ENCODE data around the gene RTP2.
A peak's percentile ranks its signal among the peaks of the same experiment; 100 is the strongest.

The RTP2 gene

GRCh38 chr3:187737006-187737367, 34.6 kb upstream of the RTP2 start:
- Histone ChIP-seq H3K4me3 (ENCODE audit: low read length) (peak overlapping the region; percentile 90), H3K9ac (ENCODE audit: low read length) (peak overlapping the region; percentile 98), H3K36me3 (ENCODE audit: control insufficient read depth, insufficient read depth, low read length, severe bottlenecking) (peaks cover 27% of the 10 kb centered on the region), H3K4me1 (ENCODE audit: control insufficient read depth, insufficient read depth, low read length) (peaks cover 51% of the 10 kb centered on the region), H3K9me3 (ENCODE audit: control insufficient read depth, low read length) (no peaks in the 10 kb centered on the region), H3K27me3 (replicated peaks; ENCODE audit: control insufficient read depth, insufficient read depth, low read length) (no peaks in the 10 kb centered on the region)
- peak; percentile 28 for DNase-seq (ENCODE audit: low read depth)

GRCh38 chr3:187736418-187736871, 34.1 kb upstream of the RTP2 start:
- Histone ChIP-seq H3K36me3 (ENCODE audit: control insufficient read depth, insufficient read depth, low read length, severe bottlenecking) (peaks cover 33% of the 10 kb centered on the region), H3K9me3 (ENCODE audit: control insufficient read depth, low read length) (no peaks in the 10 kb centered on the region), H3K4me1 (ENCODE audit: control insufficient read depth, insufficient read depth, low read length) (peaks cover 49% of the 10 kb centered on the region), H3K9ac (ENCODE audit: low read length) (peak overlapping the region; percentile 98), H3K27me3 (replicated peaks; ENCODE audit: control insufficient read depth, insufficient read depth, low read length) (no peaks in the 10 kb centered on the region), H3K4me3 (ENCODE audit: low read length) (peak overlapping the region; percentile 90)
- peak; percentile 73 for DNase-seq (ENCODE audit: low read depth)

DNA sequence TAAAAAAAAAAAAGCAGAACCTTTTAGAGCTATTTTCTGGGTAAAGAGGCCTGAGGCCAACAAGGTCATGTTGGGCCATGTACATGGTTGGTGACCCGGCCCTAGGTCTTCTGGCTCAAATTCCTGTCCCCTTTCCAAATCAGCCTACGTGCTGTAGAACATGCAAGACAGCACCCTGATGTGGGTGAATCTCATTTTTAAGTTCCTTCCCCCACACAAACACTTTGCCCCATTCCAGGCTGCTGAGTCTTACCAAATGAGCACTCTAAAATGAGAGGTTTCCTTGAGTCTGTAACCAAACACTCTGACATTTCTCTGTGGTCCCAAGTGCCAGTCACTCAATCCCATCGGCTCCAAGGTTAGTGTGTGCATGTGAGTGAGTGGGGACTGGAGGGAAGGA, 33.5 kb upstream of the RTP2 start:
- Histone ChIP-seq H3K36me3 (ENCODE audit: control insufficient read depth, insufficient read depth, low read length, severe bottlenecking) (peaks cover 39% of the 10 kb centered on the region), H3K4me3 (ENCODE audit: low read length) (peak overlapping the region; percentile 90), H3K4me1 (ENCODE audit: control insufficient read depth, insufficient read depth, low read length) (peaks cover 45% of the 10 kb centered on the region), H3K9ac (ENCODE audit: low read length) (peak overlapping the region; percentile 98), H3K9me3 (ENCODE audit: control insufficient read depth, low read length) (no peaks in the 10 kb centered on the region), H3K27me3 (replicated peaks; ENCODE audit: control insufficient read depth, insufficient read depth, low read length) (no peaks in the 10 kb centered on the region)
- peak; percentile 33 for DNase-seq (ENCODE audit: low read depth)

- Histone ChIP-seq H3K27me3 (replicated peaks; ENCODE audit: control insufficient read depth, insufficient read depth, low read length) (no peaks in the 10 kb centered on the region), H3K4me1 (ENCODE audit: control insufficient read depth, insufficient read depth, low read length) (peaks cover 41% of the 10 kb centered on the region), H3K9me3 (ENCODE audit: control insufficient read depth, low read length) (no peaks in the 10 kb centered on the region), H3K9ac (ENCODE audit: low read length) (peak overlapping the region; percentile 98), H3K36me3 (ENCODE audit: control insufficient read depth, insufficient read depth, low read length, severe bottlenecking) (peaks cover 43% of the 10 kb centered on the region), H3K4me3 (ENCODE audit: low read length) (peak overlapping the region; percentile 90)
- DNase-seq (ENCODE audit: low read depth), result no peak
Observed at GRCh38 chr3:187735383-187735782, 33.0 kb upstream of the RTP2 start.

DNA sequence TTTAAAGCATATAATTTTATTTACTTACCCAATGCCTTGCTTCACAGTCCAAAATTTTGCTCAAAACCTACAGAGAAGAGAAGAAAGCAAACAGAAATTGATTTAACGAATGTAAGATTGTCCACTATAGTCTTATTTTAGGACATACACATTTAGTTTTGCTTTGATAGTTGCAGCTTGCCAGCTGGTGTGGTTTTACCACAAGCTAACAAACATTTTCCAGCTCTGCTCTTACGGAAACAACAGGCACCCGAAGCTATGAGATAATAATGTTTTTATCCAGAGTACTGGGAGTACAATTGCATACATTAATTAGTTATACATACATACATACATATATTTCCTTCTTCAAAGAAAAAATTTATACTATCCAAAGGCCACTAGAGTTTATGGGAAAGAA, 32.5 kb upstream of the RTP2 start:
- Histone ChIP-seq H3K9ac (ENCODE audit: low read length) (peak overlapping the region; percentile 98), H3K36me3 (ENCODE audit: control insufficient read depth, insufficient read depth, low read length, severe bottlenecking) (peaks cover 49% of the 10 kb centered on the region), H3K27me3 (replicated peaks; ENCODE audit: control insufficient read depth, insufficient read depth, low read length) (no peaks in the 10 kb centered on the region), H3K9me3 (ENCODE audit: control insufficient read depth, low read length) (no peaks in the 10 kb centered on the region), H3K4me3 (ENCODE audit: low read length) (peak overlapping the region; percentile 90), H3K4me1 (ENCODE audit: control insufficient read depth, insufficient read depth, low read length) (peaks cover 36% of the 10 kb centered on the region)
- no peak for DNase-seq (ENCODE audit: low read depth)

DNA sequence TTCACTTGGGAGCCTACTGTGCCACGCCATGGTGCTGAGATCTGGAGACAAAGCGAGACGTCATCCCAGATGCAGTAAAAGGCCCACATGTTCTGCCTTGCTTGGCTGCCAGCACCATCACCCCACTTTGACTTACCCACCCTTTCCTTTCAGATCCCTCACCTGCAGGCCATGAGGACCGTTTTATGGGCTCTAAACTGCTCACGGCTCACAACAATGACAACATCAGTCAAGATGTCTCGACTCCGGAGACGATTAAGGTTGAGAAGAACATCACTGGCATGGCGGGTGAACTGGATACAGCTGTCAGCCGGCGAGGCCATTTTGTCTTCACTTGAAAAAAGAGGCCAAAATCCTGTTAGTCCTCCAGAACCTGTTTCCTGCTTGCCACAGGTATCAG, 31.0 kb upstream of the RTP2 start:
- no peaks in the 10 kb centered on the region for H3K9me3 ChIP-seq (ENCODE audit: control insufficient read depth, low read length)
- no peak for DNase-seq (ENCODE audit: low read depth)
- H3K9ac ChIP-seq (ENCODE audit: low read length), result no peak overlapping the region
- H3K4me1 ChIP-seq (ENCODE audit: control insufficient read depth, insufficient read depth, low read length), result peaks cover 36% of the 10 kb centered on the region
- no peak overlapping the region for H3K4me3 ChIP-seq (ENCODE audit: low read length)
- H3K27me3 ChIP-seq (replicated peaks; ENCODE audit: control insufficient read depth, insufficient read depth, low read length), result no peaks in the 10 kb centered on the region
- peaks cover 63% of the 10 kb centered on the region for H3K36me3 ChIP-seq (ENCODE audit: control insufficient read depth, insufficient read depth, low read length, severe bottlenecking)

DNA sequence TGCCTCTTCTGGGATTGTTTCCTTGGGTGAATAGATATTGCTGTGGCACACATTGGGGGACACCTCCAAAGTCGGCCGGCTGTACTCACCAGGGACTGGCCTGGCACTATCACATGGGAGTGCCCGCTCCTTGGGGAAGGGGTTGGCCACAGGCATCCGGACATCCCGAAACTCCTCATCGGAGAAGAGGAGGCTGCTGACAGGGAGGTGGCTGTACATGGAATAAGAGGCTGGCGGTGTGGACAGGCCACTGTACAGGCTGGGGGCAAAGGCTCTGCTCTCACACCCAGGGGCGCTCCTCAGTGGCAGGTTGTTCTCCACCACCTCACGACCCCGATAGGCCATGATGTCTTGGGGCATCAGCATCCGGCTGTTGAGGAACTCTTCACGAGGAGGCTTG, 27.2 kb upstream of the RTP2 start:
- peaks cover 99% of the 10 kb centered on the region for H3K36me3 ChIP-seq (ENCODE audit: control insufficient read depth, insufficient read depth, low read length, severe bottlenecking)

DNA sequence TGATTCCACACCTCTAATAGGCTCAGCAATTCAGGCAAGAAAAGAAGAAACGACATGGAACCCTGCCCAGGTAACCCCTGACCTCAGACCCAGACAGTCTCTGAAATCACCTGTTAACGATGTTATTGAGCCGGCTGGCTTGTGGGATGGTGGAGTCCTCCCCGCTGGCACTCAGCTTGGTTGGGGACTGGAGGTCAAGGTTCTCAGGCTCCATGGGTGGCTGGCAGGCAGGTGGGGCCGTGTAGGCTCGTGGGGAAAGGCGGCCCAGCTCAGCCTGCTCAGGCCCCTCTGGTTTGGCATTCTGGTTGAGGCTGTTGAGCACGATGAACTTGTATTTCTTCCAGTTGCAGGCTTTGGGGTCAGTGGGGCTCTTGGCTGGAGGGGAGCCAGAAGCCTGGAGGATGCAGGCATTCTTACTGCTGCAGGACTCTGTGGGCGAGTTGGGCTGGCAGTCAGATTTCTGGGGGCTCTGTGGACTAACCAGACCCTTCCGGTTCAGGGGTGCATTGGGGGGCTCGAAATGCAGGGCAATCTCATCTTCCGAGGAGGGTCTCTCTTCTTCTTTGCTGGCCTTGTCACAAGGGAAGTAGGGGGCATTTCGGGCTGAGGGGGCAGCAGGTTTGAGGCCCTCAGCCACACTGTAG, 26.7 kb upstream of the RTP2 start:
- no peaks in the 10 kb centered on the region for H3K27me3 ChIP-seq (replicated peaks; ENCODE audit: control insufficient read depth, insufficient read depth, low read length)

More for the DNA sequence above, 27.2 kb upstream of the RTP2 start:
- H3K9me3 ChIP-seq (ENCODE audit: control insufficient read depth, low read length), result no peaks in the 10 kb centered on the region
- H3K4me3 ChIP-seq (ENCODE audit: low read length), result no peak overlapping the region
- H3K9ac ChIP-seq (ENCODE audit: low read length), result no peak overlapping the region
- peaks cover 13% of the 10 kb centered on the region for H3K4me1 ChIP-seq (ENCODE audit: control insufficient read depth, insufficient read depth, low read length)
- H3K27me3 ChIP-seq (replicated peaks; ENCODE audit: control insufficient read depth, insufficient read depth, low read length), result no peaks in the 10 kb centered on the region
- DNase-seq (ENCODE audit: low read depth), result no peak

DNA sequence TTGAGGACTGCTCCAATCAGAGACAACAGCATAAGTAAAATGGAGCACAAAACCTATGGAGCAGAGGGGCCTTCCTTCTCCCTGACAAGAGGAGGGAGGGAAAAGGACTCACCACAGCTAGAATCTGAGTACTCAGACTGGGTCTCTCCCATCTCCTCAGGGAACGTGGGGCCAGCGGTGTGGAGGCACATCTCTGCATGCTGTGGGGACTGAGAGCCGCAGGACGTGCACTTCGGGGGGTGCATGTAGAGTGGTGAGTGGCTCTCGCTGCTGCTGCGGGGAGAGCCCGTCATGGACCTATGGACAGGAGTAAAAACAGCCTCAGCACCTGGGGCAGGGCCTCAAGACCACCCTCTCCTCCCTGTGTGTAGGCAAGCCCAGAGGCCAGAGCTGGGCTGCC, 25.9 kb upstream of the RTP2 start:
- H3K9me3 ChIP-seq (ENCODE audit: control insufficient read depth, low read length), result no peaks in the 10 kb centered on the region
- no peaks in the 10 kb centered on the region for H3K27me3 ChIP-seq (replicated peaks; ENCODE audit: control insufficient read depth, insufficient read depth, low read length)
- peaks cover 10% of the 10 kb centered on the region for H3K4me1 ChIP-seq (ENCODE audit: control insufficient read depth, insufficient read depth, low read length)
- H3K4me3 ChIP-seq (ENCODE audit: low read length), result no peak overlapping the region
- H3K36me3 ChIP-seq (ENCODE audit: control insufficient read depth, insufficient read depth, low read length, severe bottlenecking), result peaks cover 100% of the 10 kb centered on the region
- no peak for DNase-seq (ENCODE audit: low read depth)
- no peak overlapping the region for H3K9ac ChIP-seq (ENCODE audit: low read length)

More for the DNA sequence above, 26.7 kb upstream of the RTP2 start:
- no peaks in the 10 kb centered on the region for H3K9me3 ChIP-seq (ENCODE audit: control insufficient read depth, low read length)
- H3K36me3 ChIP-seq (ENCODE audit: control insufficient read depth, insufficient read depth, low read length, severe bottlenecking), result peaks cover 99% of the 10 kb centered on the region
- no peak overlapping the region for H3K4me3 ChIP-seq (ENCODE audit: low read length)
- H3K9ac ChIP-seq (ENCODE audit: low read length), result no peak overlapping the region
- DNase-seq (ENCODE audit: low read depth), result no peak
- H3K4me1 ChIP-seq (ENCODE audit: control insufficient read depth, insufficient read depth, low read length), result peaks cover 10% of the 10 kb centered on the region

DNA sequence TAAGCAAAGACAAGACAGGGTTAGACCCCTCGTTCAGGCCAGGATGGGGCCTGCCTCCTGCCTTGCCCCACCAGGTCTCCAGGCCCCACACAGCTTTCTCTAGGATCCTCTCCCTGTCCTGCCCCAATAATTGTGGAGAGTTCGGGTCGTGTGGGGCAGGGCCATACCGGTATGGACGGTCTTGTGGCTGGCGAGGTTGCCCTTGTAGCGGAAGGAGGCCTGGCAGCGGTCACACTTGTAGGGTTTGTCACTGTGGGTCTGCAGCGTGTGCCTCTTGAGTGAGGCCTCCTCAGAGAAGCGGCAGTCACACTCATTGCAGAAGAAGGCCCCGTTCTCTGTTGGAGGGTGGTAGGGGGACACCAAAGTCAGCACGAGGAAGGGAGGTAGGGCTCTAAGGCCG, 24.2 kb upstream of the RTP2 start:
- no peak overlapping the region for H3K9ac ChIP-seq (ENCODE audit: low read length)
- peaks cover 10% of the 10 kb centered on the region for H3K4me1 ChIP-seq (ENCODE audit: control insufficient read depth, insufficient read depth, low read length)
- H3K36me3 ChIP-seq (ENCODE audit: control insufficient read depth, insufficient read depth, low read length, severe bottlenecking), result peaks cover 99% of the 10 kb centered on the region
- H3K4me3 ChIP-seq (ENCODE audit: low read length), result no peak overlapping the region
- H3K27me3 ChIP-seq (replicated peaks; ENCODE audit: control insufficient read depth, insufficient read depth, low read length), result no peaks in the 10 kb centered on the region
- no peaks in the 10 kb centered on the region for H3K9me3 ChIP-seq (ENCODE audit: control insufficient read depth, low read length)
- DNase-seq (ENCODE audit: low read depth), result no peak

DNA sequence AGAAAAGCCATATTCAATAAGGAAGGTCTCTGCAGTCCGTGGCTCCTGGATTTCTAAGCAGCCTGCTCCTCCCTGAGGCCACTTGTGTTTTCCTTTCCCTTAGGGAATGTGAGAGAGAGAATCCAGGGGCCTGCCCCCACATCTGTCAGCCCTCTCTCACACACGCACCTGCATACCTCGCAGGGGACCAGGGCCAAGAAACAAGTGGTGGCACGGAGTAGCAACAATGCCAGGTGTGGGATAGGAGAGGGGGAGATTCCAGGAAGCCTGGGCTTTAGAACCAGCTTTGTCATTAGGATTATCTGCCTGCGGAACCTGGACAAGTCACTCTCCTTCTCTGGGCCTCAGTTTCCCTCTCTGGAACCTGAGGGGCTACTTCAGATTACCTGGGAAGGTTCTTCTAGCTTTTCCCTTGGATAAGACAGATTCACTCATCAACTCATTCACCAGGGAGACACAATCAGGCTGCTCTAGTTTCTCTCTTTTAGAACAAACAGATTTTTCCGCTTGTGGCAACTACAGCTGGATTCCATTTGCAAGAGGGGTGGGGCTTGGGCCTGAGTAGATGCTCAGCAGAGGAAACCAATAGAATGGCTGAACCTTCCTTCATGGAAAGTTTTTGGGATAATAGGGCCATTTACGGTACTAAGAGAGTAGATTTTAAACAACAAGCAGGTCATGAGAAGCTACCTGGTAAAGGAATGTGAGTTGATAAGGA, 23.5 kb upstream of the RTP2 start:
- peak; percentile 40 for DNase-seq (ENCODE audit: low read depth)
- H3K9me3 ChIP-seq (ENCODE audit: control insufficient read depth, low read length), result no peaks in the 10 kb centered on the region
- no peak overlapping the region for H3K9ac ChIP-seq (ENCODE audit: low read length)
- H3K36me3 ChIP-seq (ENCODE audit: control insufficient read depth, insufficient read depth, low read length, severe bottlenecking), result peaks cover 99% of the 10 kb centered on the region
- H3K4me1 ChIP-seq (ENCODE audit: control insufficient read depth, insufficient read depth, low read length), result peaks cover 10% of the 10 kb centered on the region
- H3K4me3 ChIP-seq (ENCODE audit: low read length), result no peak overlapping the region
- no peaks in the 10 kb centered on the region for H3K27me3 ChIP-seq (replicated peaks; ENCODE audit: control insufficient read depth, insufficient read depth, low read length)
